Neural progenitor cell (in vitro differentiated cells): Measurements from ENCODE around the gene SMYD3.

Experiments
- EZH2phosphoT487 ChIP-seq: fragments of 200-600 bp; sonication (generic); IDR thresholded peaks from 2 replicates; pipeline ENCODE4 v1.6.1; 2017; ENCODE audit warnings: antibody characterized with exemption
- TF ChIP-seq, protein P1 (sequence below): fragments of 200-600 bp; sonication (generic); IDR thresholded peaks from 2 replicates; pipeline ENCODE4 v1.5.1; 2017; ENCODE audit warnings: antibody characterized with exemption, mild to moderate bottlenecking

DNA sequence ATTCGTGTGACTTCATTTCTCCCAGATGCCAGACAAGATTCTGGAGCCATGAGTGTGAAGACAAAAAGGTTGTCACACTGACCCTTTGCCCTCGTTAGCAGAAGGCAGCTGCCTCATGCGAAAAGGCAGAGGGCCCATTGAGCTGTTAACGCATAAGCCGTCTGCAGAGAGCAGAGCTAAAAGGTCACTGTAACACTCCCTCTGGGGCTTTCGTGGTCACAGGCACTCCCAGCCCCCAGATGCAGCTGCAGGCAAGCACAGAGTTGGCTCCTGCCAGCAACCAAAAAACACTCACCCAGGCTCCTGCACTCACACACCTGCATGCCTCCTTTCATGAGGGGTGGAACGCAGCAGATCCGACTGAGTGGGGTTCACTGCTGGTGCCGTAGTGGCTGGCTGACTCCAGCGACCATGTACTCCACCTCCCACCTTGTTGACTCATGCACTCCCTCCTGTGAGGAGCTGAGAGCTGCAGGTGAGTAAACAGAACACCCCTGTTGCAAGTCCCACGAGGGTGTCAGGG lies 287.5 kb downstream of the SMYD3 start:
- TF ChIP-seq, protein P1, sequence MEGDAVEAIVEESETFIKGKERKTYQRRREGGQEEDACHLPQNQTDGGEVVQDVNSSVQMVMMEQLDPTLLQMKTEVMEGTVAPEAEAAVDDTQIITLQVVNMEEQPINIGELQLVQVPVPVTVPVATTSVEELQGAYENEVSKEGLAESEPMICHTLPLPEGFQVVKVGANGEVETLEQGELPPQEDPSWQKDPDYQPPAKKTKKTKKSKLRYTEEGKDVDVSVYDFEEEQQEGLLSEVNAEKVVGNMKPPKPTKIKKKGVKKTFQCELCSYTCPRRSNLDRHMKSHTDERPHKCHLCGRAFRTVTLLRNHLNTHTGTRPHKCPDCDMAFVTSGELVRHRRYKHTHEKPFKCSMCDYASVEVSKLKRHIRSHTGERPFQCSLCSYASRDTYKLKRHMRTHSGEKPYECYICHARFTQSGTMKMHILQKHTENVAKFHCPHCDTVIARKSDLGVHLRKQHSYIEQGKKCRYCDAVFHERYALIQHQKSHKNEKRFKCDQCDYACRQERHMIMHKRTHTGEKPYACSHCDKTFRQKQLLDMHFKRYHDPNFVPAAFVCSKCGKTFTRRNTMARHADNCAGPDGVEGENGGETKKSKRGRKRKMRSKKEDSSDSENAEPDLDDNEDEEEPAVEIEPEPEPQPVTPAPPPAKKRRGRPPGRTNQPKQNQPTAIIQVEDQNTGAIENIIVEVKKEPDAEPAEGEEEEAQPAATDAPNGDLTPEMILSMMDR, result no peak
- no peak for TF ChIP-seq EZH2phosphoT487
